IMR-90 (cell line): Measurements from ENCODE around the gene GPR108. TPM values are rescaled to one million over a fixed set of nuclear protein-coding genes. Genes with fewer than 3 reads are reported as not detected.

Source experiments
- ATAC-seq: fragments of 200-7000 bp; cut with Tn5 transposase; 2 replicates; pipeline ENCODE4 v1.9.1; 2020; ENCODE audit warnings: low read depth, mild to moderate bottlenecking, moderate library complexity
- BruUV-seq: library from RNA; stranded (reverse); fragments of 400-500 nt; replicated peaks from 2 replicates; lab custom pipeline; 2021; lab: Mats Ljungman, UMichigan
- CTCF ChIA-PET: fragments of 300-600 bp; formaldehyde crosslinking; extraction: SDS; loops from one replicate; lab custom pipeline; 2021; ENCODE audit warnings: antibody characterized with exemption; lab: Yijun Ruan, JAX
- POLR2A ChIA-PET: fragments of 300-600 bp; sonication (Branson Sonifier 250); formaldehyde crosslinking; loops from one replicate; lab custom pipeline; 2022; ENCODE audit warnings: antibody characterized with exemption; ENCODE audit not compliant: unreplicated experiment; lab: Charles Lee
- DNase-seq: peaks from one replicate; pipeline ENCODE4 v3.0.0; 2013
- H2AFZ ChIP-seq: replicated peaks from 2 replicates; pipeline ENCODE3; 2013; ENCODE audit warnings: low read length, mild to moderate bottlenecking; ENCODE audit not compliant: poor library complexity
- H2AK5ac ChIP-seq: 2 replicates; pipeline ENCODE4 v1.6.1; 2013; ENCODE audit warnings: low read depth, low read length, inconsistent platforms
- H2AK9ac ChIP-seq: replicated peaks from 2 replicates; pipeline ENCODE3; 2013; ENCODE audit warnings: mild to moderate bottlenecking, low read depth, low read length, moderate library complexity; ENCODE audit not compliant: poor library complexity
- H2BK120ac ChIP-seq: 2 replicates; pipeline ENCODE4 v1.6.1; 2013; ENCODE audit warnings: low read depth, low read length, inconsistent platforms
- H2BK15ac ChIP-seq: 3 replicates; pipeline ENCODE4 v1.6.1; 2013; ENCODE audit warnings: low read depth, low read length, inconsistent platforms
- H2BK20ac ChIP-seq: 2 replicates; pipeline ENCODE4 v1.6.1; 2013; ENCODE audit warnings: low read depth, mild to moderate bottlenecking, inconsistent platforms, low read length, moderate library complexity
- H2BK5ac ChIP-seq: 2 replicates; pipeline ENCODE4 v1.6.1; 2013; ENCODE audit warnings: mild to moderate bottlenecking, low read depth, low read length, inconsistent platforms; ENCODE audit not compliant: poor library complexity, severe bottlenecking
- H3K14ac ChIP-seq: replicated peaks from 2 replicates; pipeline ENCODE4 v1.6.1; 2013; ENCODE audit warnings: low read depth, low read length, inconsistent platforms
- H3K18ac ChIP-seq: 2 replicates; pipeline ENCODE4 v1.6.1; 2013; ENCODE audit warnings: low read depth, low read length, control low read depth
- H3K23ac ChIP-seq: 2 replicates; pipeline ENCODE4 v1.6.1; 2013; ENCODE audit warnings: low read depth, low read length, inconsistent platforms
- H3K27ac ChIP-seq: 2 replicates; pipeline ENCODE4 v1.5.1; 2013; ENCODE audit warnings: mild to moderate bottlenecking, control low read depth, low read length; ENCODE audit not compliant: insufficient read depth
- H3K27me3 ChIP-seq: 2 replicates; pipeline ENCODE4 v1.6.1; 2013; ENCODE audit warnings: low read length; ENCODE audit not compliant: control insufficient read depth, insufficient read depth
- H3K36me3 ChIP-seq: 2 replicates; pipeline ENCODE4 v1.6.1; 2013; ENCODE audit warnings: low read length, mixed read lengths; ENCODE audit not compliant: control insufficient read depth, insufficient read depth
- H3K4ac ChIP-seq: 2 replicates; pipeline ENCODE4 v1.6.1; 2013; ENCODE audit warnings: low read depth, low read length, inconsistent platforms
- H3K4me1 ChIP-seq: 2 replicates; pipeline ENCODE4 v1.6.1; 2013; ENCODE audit warnings: low read length, mixed read lengths; ENCODE audit not compliant: control insufficient read depth, insufficient read depth
- H3K4me2 ChIP-seq: 2 replicates; pipeline ENCODE4 v1.6.1; 2013; ENCODE audit warnings: low read depth, mild to moderate bottlenecking, control low read depth, low read length, moderate library complexity
- H3K4me3 ChIP-seq: 2 replicates; pipeline ENCODE4 v1.5.1; 2013; ENCODE audit warnings: low read depth, mild to moderate bottlenecking, control low read depth, low read length, moderate library complexity; ENCODE audit not compliant: insufficient read depth
- H3K56ac ChIP-seq: 2 replicates; pipeline ENCODE4 v1.6.1; 2013; ENCODE audit warnings: low read length, inconsistent platforms; ENCODE audit not compliant: insufficient read depth; ENCODE audit errors: extremely low read depth
- H3K79me1 ChIP-seq, 2 experiments: 2 replicates each; pipeline ENCODE4 v1.6.1; 2013; ENCODE audit warnings: low read length in 2 of 2, inconsistent platforms in 1 of 2, low read depth in 1 of 2
- H3K9ac ChIP-seq: 2 replicates; pipeline ENCODE4 v1.6.1; 2013; ENCODE audit warnings: low read depth, low read length, control low read depth
- H3K9me1 ChIP-seq: 2 replicates; pipeline ENCODE4 v1.6.1; 2013; ENCODE audit warnings: low read length, inconsistent platforms; ENCODE audit not compliant: insufficient read depth
- H3K9me3 ChIP-seq: 2 replicates; pipeline ENCODE4 v1.6.1; 2013; ENCODE audit warnings: low read length; ENCODE audit not compliant: control insufficient read depth, insufficient read depth
- H4K20me1 ChIP-seq: 2 replicates; pipeline ENCODE4 v1.6.1; 2013; ENCODE audit warnings: low read length, inconsistent platforms; ENCODE audit not compliant: insufficient read depth
- H4K5ac ChIP-seq: 2 replicates; pipeline ENCODE4 v1.6.1; 2013; ENCODE audit warnings: mild to moderate bottlenecking, low read depth, low read length, control low read depth
- H4K8ac ChIP-seq, 2 experiments: 2 replicates each; pipeline ENCODE4 v1.6.1; 2013; ENCODE audit warnings: low read depth in 2 of 2, low read length in 2 of 2, control low read depth in 1 of 2, inconsistent platforms in 1 of 2
- H4K91ac ChIP-seq: 2 replicates; pipeline ENCODE4 v1.6.1; 2013; ENCODE audit warnings: low read depth, low read length, inconsistent platforms; ENCODE audit not compliant: insufficient read depth
- FOS ChIP-seq: fragments of 150-350 bp; IDR thresholded peaks from 2 replicates; pipeline ENCODE4 v1.6.1; 2016; ENCODE audit warnings: low read depth, low read length
- MAZ ChIP-seq: IDR thresholded peaks from 2 replicates; pipeline ENCODE4 v1.6.1; 2012; ENCODE audit warnings: low read depth, mild to moderate bottlenecking, low read length, improper control_type of control experiment, moderate library complexity, borderline replicate concordance
- RFX5 ChIP-seq: IDR thresholded peaks from 2 replicates; pipeline ENCODE4 v1.8.0; 2012; ENCODE audit warnings: low read depth, mild to moderate bottlenecking, low read length, moderate library complexity
- SMC3 ChIP-seq: fragments of 150-350 bp; IDR thresholded peaks from 2 replicates; pipeline ENCODE4 v1.6.1; 2016; ENCODE audit warnings: low read depth, mild to moderate bottlenecking, antibody characterized with exemption, low read length, moderate library complexity
- WGBS, 2 experiments: methylation state at CpG; one replicate each; pipeline versions ENCODE4 v1.1.5 to v1.1.7; 2013; ENCODE audit warnings: missing lambda C conversion rate in 2 of 2; ENCODE audit not compliant: insufficient read length in 1 of 2; ENCODE audit errors: extremely low coverage in 2 of 2; 5-methylcytosine and 5-hydroxymethylcytosine counted together
- dilution Hi-C: fragments of 300-500 bp; cut with HindIII; formaldehyde crosslinking; loops from one replicate; pipeline ENCODE4 v1.14.3; 2018; ENCODE audit warnings: low sequenced_read_pairs; ENCODE audit not compliant: unreplicated experiment
- in situ Hi-C: fragments of 300-500 bp; cut with MboI; formaldehyde crosslinking; loops from 3 replicates; pipeline ENCODE4 v1.14.3; 2019; ENCODE audit warnings: low sequenced_read_pairs, inconsistent platforms, mixed read lengths
- intact Hi-C: fragments of 100-400 bp; cut with micrococcal nuclease; formaldehyde crosslinking; loops from 2 replicates; pipeline ENCODE4 v1.10.0; 2022
- polyA plus RNA-seq, 3 experiments: library from polyadenylated mRNA; depleted of rRNA; stranded (reverse); fragments of >200 nt; gene quantifications; 2 replicates each; pipeline ENCODE4 v1.2.3, GENCODE V29; 2012; ENCODE audit warnings: low replicate concordance in 1 of 3
- total RNA-seq: library from RNA; depleted of rRNA; stranded (reverse); fragments of >200 nt; gene quantifications from 2 replicates; pipeline ENCODE4 v1.2.3, GENCODE V29; 2012

GPR108 gene
- total and polyA plus RNA-seq, 2 of the 4 experiments (the other 2 are of a cell fraction): 28.0 to 38.9 TPM

GRCh38 chr19:6706633-6706958 is 30.8 kb downstream of the GPR108 start:
- H3K9me1 ChIP-seq: no peaks in the 10 kb centered on the region
- WGBS, 2 experiments: 40% methylated on average over 1 of the region's 3 CpGs; no CpG with 5 or more reads in 1 of the 2 experiments

More at GRCh38 chr19:6706633-6706958, 30.8 kb downstream of the GPR108 start:
- in situ Hi-C loops (no loop called here), intact Hi-C loops (no loop called here), dilution Hi-C loops (no loop called here)
- BruUV-seq: no TSS peak
- no peak for DNase-seq
- H3K4me1 ChIP-seq: no peaks in the 10 kb centered on the region
- POLR2A ChIA-PET: no interaction called here
- no peak overlapping the region for H3K23ac ChIP-seq
- H4K91ac ChIP-seq: no peak overlapping the region
- no peak overlapping the region for H2BK20ac ChIP-seq
- no peak overlapping the region for H3K56ac ChIP-seq
- no peak overlapping the region for H3K27ac ChIP-seq
- peaks cover 2% of the 10 kb centered on the region; the same call in 1 of the 2 replicates for H3K27me3 ChIP-seq
- H3K9ac ChIP-seq: no peak overlapping the region
- H2BK120ac ChIP-seq: no peak overlapping the region
- no peak overlapping the region for H2BK5ac ChIP-seq
- no peak overlapping the region for H3K4me3 ChIP-seq
- no peaks in the 10 kb centered on the region for H3K79me1 ChIP-seq
- H4K20me1 ChIP-seq: no peaks in the 10 kb centered on the region
- no peak overlapping the region for H2AK9ac ChIP-seq
- no peak overlapping the region for H3K4ac ChIP-seq
- no peaks in the 10 kb centered on the region for H3K9me3 ChIP-seq
- H4K5ac ChIP-seq: no peak overlapping the region
- CTCF ChIA-PET: no interaction called here
- ATAC-seq: no peak
- no peak overlapping the region for H2AFZ ChIP-seq
- no peak overlapping the region for H4K8ac ChIP-seq
- no peak overlapping the region for H2AK5ac ChIP-seq
- no peak overlapping the region for H3K14ac ChIP-seq
- no peak for TF ChIP-seq SMC3
- no peak for TF ChIP-seq RFX5
- TF ChIP-seq FOS: no peak
- TF ChIP-seq MAZ: no peak
- H2BK15ac ChIP-seq: no peak overlapping the region
- no peak overlapping the region for H3K4me2 ChIP-seq
- no peak overlapping the region for H3K18ac ChIP-seq
- H3K36me3 ChIP-seq: no peaks in the 10 kb centered on the region
